OCI-LY7 (cell line): Measurements from ENCODE around the gene SLC48A1.

Experiments
- CTCF ChIP-seq: fragments of 200-600 bp; sonication (generic); conservative IDR thresholded peaks from 2 replicates; pipeline ENCODE4 v1.5.1; 2014; ENCODE audit warnings: mild to moderate bottlenecking, antibody characterized with exemption, low read length, moderate library complexity, mixed read lengths
- EZH2phosphoT487 ChIP-seq: fragments of 200-600 bp; sonication (generic); IDR thresholded peaks from 2 replicates; pipeline ENCODE4 v1.6.1; 2018; ENCODE audit warnings: low read depth, borderline replicate concordance, mild to moderate bottlenecking, mixed run types, antibody characterized with exemption, low read length, moderate library complexity, mixed read lengths

DNA sequence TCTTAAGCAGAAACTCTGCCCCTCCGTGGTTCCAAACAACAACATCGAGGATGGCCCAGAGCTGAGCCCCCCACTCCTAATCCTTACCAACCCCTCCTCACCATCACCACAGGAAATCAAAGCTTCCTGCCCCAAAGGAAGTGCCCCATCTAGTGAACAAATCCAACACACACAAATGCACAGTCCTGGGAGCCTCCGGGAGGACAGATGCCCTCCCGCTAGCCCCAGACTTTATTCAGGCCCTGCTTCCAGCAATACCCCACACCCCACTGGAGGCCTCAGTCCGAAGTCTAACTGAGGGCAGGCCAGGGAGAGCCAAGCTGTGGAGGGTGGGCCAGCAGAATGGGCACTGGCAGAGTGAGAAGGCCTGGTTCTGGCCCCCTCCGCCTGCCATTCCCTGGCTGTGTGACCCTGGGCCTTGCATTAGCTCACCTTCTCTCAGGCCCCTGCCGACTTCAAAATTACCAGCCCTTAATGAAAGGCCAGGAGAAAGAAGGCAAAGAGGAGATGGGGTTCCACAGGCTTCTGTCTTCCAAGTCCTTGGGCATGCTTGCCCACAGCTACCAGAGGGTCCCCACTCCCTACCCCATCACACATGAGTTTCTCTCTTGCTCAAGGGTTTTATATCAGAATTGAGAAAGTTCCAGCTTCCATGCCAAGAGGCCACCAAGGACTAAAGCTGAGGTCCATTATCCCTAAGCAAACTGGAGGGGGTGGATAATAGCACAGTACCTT, 44.4 kb downstream of the SLC48A1 start:
- TF ChIP-seq CTCF (peak; percentile 71), EZH2phosphoT487 (no peak)
